Type B pancreatic cell (in vitro differentiated cells): Measurements from ENCODE around the gene MTRF1. TPM values are rescaled to one million over a fixed set of nuclear protein-coding genes. Genes with fewer than 3 reads are reported as not detected.

Experiments used
- DNase-seq: peaks from one replicate; pipeline ENCODE4 v3.0.0; 2021; ENCODE audit warnings: mixed read lengths; ENCODE audit not compliant: unreplicated experiment; ENCODE audit errors: extremely low spot score
- H3K27ac Mint-ChIP-seq: 2 replicates; pipeline ENCODE4 v1.8.0; 2021; ENCODE audit warnings: mild to moderate bottlenecking, mixed read lengths
- H3K27me3 Mint-ChIP-seq: 2 replicates; pipeline ENCODE4 v1.8.0; 2021; ENCODE audit warnings: mixed read lengths
- H3K36me3 Mint-ChIP-seq: 2 replicates; pipeline ENCODE4 v1.8.0; 2021; ENCODE audit warnings: mixed read lengths
- H3K4me1 Mint-ChIP-seq: one replicate; pipeline ENCODE4 v1.8.0; 2021; ENCODE audit warnings: mixed read lengths; ENCODE audit not compliant: unreplicated experiment
- H3K4me3 Mint-ChIP-seq: 2 replicates; pipeline ENCODE4 v1.8.0; 2021; ENCODE audit warnings: mild to moderate bottlenecking, mixed read lengths
- H3K9me3 Mint-ChIP-seq: 2 replicates; pipeline ENCODE4 v1.8.0; 2021; ENCODE audit warnings: mixed read lengths
- total RNA-seq: library from RNA; stranded (reverse); gene quantifications from 2 replicates; pipeline ENCODE4 v1.2.1, GENCODE V29; 2021; ENCODE audit warnings: low replicate concordance
- TF ChIP-seq, protein P1 (sequence below): fragments of 200-600 bp; sonication (generic); conservative IDR thresholded peaks from 2 replicates; pipeline ENCODE4 v1.5.0; 2021; ENCODE audit warnings: antibody characterized with exemption, mild to moderate bottlenecking

The MTRF1 gene
- total RNA-seq, 1 donor from 2014 or later, result 18.2 TPM

DNA sequence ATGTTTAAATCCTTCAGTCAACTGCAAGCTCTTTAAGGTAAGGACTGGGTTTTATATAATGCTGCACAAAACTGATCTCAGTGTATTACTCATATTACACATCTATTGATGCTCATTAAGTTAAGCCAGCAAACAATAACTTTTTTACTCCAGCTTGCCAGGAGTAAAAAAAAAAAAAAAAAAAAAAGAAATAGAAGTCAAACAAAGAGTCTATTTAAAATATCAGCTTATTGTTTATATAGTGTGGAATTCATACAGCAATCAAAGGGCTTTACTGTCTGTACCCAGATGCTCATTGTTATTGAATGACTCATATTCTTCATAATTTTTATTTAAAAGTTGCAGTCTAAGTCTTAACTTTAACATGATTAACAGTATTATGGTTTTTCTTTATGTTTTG is 47.2 kb downstream of the MTRF1 start:
- H3K4me3 Mint-ChIP-seq, result no peak overlapping the region
- peaks cover 7% of the 10 kb centered on the region for H3K36me3 Mint-ChIP-seq
- H3K9me3 Mint-ChIP-seq, result peaks cover 3% of the 10 kb centered on the region
- TF ChIP-seq, protein P1, sequence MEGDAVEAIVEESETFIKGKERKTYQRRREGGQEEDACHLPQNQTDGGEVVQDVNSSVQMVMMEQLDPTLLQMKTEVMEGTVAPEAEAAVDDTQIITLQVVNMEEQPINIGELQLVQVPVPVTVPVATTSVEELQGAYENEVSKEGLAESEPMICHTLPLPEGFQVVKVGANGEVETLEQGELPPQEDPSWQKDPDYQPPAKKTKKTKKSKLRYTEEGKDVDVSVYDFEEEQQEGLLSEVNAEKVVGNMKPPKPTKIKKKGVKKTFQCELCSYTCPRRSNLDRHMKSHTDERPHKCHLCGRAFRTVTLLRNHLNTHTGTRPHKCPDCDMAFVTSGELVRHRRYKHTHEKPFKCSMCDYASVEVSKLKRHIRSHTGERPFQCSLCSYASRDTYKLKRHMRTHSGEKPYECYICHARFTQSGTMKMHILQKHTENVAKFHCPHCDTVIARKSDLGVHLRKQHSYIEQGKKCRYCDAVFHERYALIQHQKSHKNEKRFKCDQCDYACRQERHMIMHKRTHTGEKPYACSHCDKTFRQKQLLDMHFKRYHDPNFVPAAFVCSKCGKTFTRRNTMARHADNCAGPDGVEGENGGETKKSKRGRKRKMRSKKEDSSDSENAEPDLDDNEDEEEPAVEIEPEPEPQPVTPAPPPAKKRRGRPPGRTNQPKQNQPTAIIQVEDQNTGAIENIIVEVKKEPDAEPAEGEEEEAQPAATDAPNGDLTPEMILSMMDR, result no peak
- H3K27ac Mint-ChIP-seq, result no peak overlapping the region
- no peaks in the 10 kb centered on the region for H3K27me3 Mint-ChIP-seq
- no peak for DNase-seq
- H3K4me1 Mint-ChIP-seq, result no peaks in the 10 kb centered on the region

DNA sequence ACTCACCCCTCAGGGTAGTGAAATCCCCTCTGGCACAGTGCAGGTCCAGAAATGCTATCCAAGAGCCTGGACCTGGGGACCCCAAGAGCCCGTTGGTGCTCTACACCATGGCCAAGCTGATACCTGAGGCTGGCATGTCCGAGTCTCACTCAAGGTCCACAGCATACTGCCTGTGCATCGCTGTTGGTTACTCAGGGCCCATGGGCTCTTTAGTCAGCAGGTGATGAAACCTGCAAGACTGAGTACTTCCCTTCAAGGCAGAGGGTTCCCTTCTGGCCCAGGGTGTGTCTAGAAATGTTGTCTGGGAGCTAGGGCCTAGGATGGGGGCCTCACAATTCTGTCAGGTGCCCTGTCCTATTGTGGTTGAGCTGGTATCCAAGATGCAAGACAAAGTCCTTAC is 49.5 kb downstream of the MTRF1 start:
- Mint-ChIP-seq H3K9me3 (peaks cover 5% of the 10 kb centered on the region), H3K27me3 (no peaks in the 10 kb centered on the region), H3K4me3 (no peak overlapping the region), H3K27ac (no peak overlapping the region), H3K36me3 (no peaks in the 10 kb centered on the region), H3K4me1 (no peaks in the 10 kb centered on the region)
- TF ChIP-seq, protein P1, result no peak
- no peak for DNase-seq

DNA sequence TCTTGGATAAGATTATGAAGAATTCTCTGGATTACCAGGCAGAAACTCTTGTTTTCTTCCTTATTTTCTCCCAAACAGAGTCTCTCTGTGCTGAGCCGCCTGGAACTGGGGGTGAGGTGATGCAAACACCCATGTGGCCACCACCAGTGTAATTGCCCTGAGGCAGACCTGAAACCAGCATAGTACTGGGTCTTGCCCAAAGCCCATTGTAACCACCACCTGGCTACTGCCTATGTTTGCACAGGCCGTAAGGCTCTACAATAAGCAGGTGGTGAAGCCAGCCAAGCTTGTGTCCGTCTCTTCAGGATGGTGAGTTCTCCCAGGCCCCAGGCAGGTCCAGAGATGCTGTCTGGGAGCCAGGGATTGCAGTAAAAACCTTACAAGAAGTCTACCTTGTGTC is 50.1 kb downstream of the MTRF1 start:
- TF ChIP-seq, protein P1, result no peak
- no peaks in the 10 kb centered on the region for H3K4me1 Mint-ChIP-seq
- peaks cover 5% of the 10 kb centered on the region for H3K9me3 Mint-ChIP-seq
- no peaks in the 10 kb centered on the region for H3K36me3 Mint-ChIP-seq
- H3K27me3 Mint-ChIP-seq, result no peaks in the 10 kb centered on the region
- DNase-seq, result no peak
- H3K27ac Mint-ChIP-seq, result no peak overlapping the region
- H3K4me3 Mint-ChIP-seq, result no peak overlapping the region

DNA sequence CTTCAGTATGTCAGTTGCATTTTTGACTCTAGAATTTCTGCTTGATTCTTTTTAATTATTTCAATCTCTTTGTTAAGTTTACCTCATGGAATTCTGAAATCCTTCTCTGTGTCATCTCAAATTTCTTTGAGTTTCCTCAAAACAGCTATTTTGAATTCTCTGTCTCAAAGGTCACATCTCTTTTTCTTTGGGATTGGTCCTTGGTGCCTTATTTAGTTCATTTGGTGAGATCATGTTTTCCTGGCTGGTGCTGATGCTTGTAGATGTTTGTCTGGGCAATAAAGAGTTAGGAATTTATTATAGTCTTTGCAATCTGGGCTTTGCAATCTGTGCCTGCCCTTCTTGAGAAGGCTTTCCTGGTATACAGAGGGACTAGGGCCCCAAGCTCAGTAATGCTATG is 50.5 kb downstream of the MTRF1 start:
- Mint-ChIP-seq H3K4me1 (no peaks in the 10 kb centered on the region), H3K27ac (no peak overlapping the region), H3K4me3 (no peak overlapping the region), H3K36me3 (no peaks in the 10 kb centered on the region), H3K9me3 (peaks cover 8% of the 10 kb centered on the region), H3K27me3 (no peaks in the 10 kb centered on the region)
- TF ChIP-seq, protein P1, result no peak
- DNase-seq, result no peak

DNA sequence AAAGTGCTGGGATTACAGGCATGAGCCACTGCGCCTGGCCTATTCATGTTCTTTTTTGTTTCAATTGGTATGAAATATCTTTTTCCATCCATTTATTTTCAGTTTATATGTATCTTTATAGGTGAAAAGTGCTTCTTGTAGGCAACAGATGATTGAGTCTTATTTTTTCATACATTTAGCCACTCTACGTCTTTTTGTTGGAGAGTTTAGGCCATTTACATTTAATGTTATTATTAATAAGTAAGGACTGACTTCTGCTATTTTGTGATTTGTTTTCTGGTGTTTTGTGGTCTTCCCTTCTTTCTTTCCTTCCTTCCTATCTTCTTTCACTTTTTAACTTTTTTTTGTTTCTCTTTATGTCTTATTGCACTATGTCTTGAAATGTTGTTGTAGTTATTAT is 52.3 kb downstream of the MTRF1 start:
- no peak for DNase-seq
- Mint-ChIP-seq H3K4me1 (no peaks in the 10 kb centered on the region), H3K27me3 (no peaks in the 10 kb centered on the region), H3K27ac (no peak overlapping the region), H3K36me3 (no peaks in the 10 kb centered on the region), H3K4me3 (no peak overlapping the region), H3K9me3 (peaks cover 10% of the 10 kb centered on the region)
- TF ChIP-seq, protein P1, result no peak

DNA sequence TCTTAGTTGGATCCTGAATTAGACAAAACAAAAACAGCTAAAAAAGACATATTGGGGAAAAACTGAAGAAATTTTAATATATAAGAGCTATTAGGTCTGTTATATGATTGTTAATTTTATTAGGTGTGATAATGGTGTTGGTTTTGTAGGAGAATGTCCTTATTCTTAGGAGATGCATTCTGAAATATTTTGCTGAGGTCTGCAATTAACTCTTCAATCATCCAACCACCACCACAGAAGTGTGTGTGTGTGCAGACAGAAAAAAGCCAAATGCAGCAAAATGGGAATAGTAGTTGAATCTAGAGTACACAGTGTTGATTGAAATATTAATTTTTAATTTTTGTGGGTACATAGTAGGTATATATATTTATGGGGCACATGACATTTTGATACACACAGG is 56.9 kb downstream of the MTRF1 start:
- H3K27me3 Mint-ChIP-seq, result no peaks in the 10 kb centered on the region
- peaks cover 10% of the 10 kb centered on the region for H3K9me3 Mint-ChIP-seq
- no peaks in the 10 kb centered on the region for H3K36me3 Mint-ChIP-seq
- TF ChIP-seq, protein P1, result no peak
- H3K4me1 Mint-ChIP-seq, result no peaks in the 10 kb centered on the region
- no peak overlapping the region for H3K27ac Mint-ChIP-seq
- DNase-seq, result no peak
- no peak overlapping the region for H3K4me3 Mint-ChIP-seq
